HepG2 (cell line): ENCODE data around the gene TNS4. TPM values are rescaled to one million over a fixed set of nuclear protein-coding genes. Genes with fewer than 3 reads are reported as not detected.
A peak's percentile ranks its signal among the peaks of the same experiment; 100 is the strongest.

ENCODE experiments used
- AGO2 ChIP-seq: fragments of 200-400 bp; formaldehyde crosslinking; optimal IDR thresholded peaks from 2 replicates; pipeline ENCODE3; 2017; ENCODE audit warnings: mild to moderate bottlenecking, low read depth, low read length, moderate library complexity
- HNF1B ChIP-seq: sonication (generic); formaldehyde crosslinking; IDR thresholded peaks from 2 replicates; pipeline ENCODE4 v1.5.1; 2020; ENCODE audit warnings: mild to moderate bottlenecking, moderate library complexity, missing genetic modification reagents
- STAG1 ChIP-seq: sonication (generic); formaldehyde crosslinking; IDR thresholded peaks from 2 replicates; pipeline ENCODE4 v1.4.0; 2020; ENCODE audit warnings: missing genetic modification reagents
- THAP11 ChIP-seq: IDR thresholded peaks from 2 replicates; pipeline ENCODE4 v1.6.1; 2016; ENCODE audit warnings: missing biosample characterization, missing genetic modification reagents
- ZNF329 ChIP-seq: sonication (generic); formaldehyde crosslinking; IDR thresholded peaks from 2 replicates; pipeline ENCODE4 v1.9.0; 2021; ENCODE audit warnings: low read depth, mild to moderate bottlenecking, missing genetic modification reagents
- ZNF451 ChIP-seq: sonication (generic); formaldehyde crosslinking; IDR thresholded peaks from 2 replicates; pipeline ENCODE4 v1.5.0; 2020; ENCODE audit warnings: mild to moderate bottlenecking, missing genetic modification reagents
- ZNF510 ChIP-seq: sonication (generic); formaldehyde crosslinking; IDR thresholded peaks from 2 replicates; pipeline ENCODE4 v1.4.0; 2020; ENCODE audit warnings: low read depth, mild to moderate bottlenecking, missing genetic modification reagents
- ZNF629 ChIP-seq: sonication (generic); formaldehyde crosslinking; conservative IDR thresholded peaks from 2 replicates; pipeline ENCODE4 v1.5.0; 2020; ENCODE audit warnings: missing genetic modification reagents
- ZNF674 ChIP-seq: sonication (generic); formaldehyde crosslinking; IDR thresholded peaks from 2 replicates; pipeline ENCODE4 v1.5.0; 2020; ENCODE audit warnings: low read depth, mild to moderate bottlenecking, missing genetic modification reagents
- polyA plus RNA-seq, 8 experiments: library from polyadenylated mRNA; depleted of rRNA in 3 of 8; stranded (reverse) in 7 of 8; unstranded in 1 of 8; fragments of >200 nt; fragmentation: Illumina TruSeq in 4 of 8; extraction: Trizol in 4 of 8; gene quantifications; 2 replicates each; pipeline versions ENCODE4 v1.2.1 to v1.2.3, GENCODE V29; 2011 to 2016; ENCODE audit warnings: low read depth in 4 of 8, missing spikeins in 1 of 8, mixed read lengths in 1 of 8; ENCODE audit not compliant: insufficient read depth in 1 of 8
- total RNA-seq, 5 experiments: library from RNA; depleted of rRNA; stranded (reverse); fragments of >200 nt; fragmentation: Illumina TruSeq; extraction: Trizol; gene quantifications; 2 replicates each; pipeline ENCODE4 v1.2.3, GENCODE V29; 2016; ENCODE audit warnings: low read depth in 1 of 5
- TF ChIP-seq, protein P1 (sequence below), 2 experiments: fragments of 450-650 bp in 1 of 2; sonication (generic) in 1 of 2; formaldehyde crosslinking in 1 of 2; IDR thresholded peaks; 2 replicates each; pipeline versions ENCODE4 v1.6.1 to v1.8.0; 2016 to 2022; ENCODE audit warnings: antibody characterized with exemption in 1 of 2, mild to moderate bottlenecking in 1 of 2, missing genetic modification reagents in 1 of 2
- TF ChIP-seq, protein P2 (sequence below): sonication (generic); formaldehyde crosslinking; IDR thresholded peaks from 2 replicates; pipeline ENCODE4 v1.4.0; 2020; ENCODE audit warnings: missing genetic modification reagents
- TF ChIP-seq, protein P3 (sequence below): sonication (generic); formaldehyde crosslinking; IDR thresholded peaks from 2 replicates; pipeline ENCODE4 v1.4.0; 2020; ENCODE audit warnings: missing genetic modification reagents

TNS4 gene
- total and polyA plus RNA-seq, 2 of the 13 experiments (the other 11 are each of a cell fraction or from before 2014, with no cell fraction given): 0.58 to 2.1 TPM

DNA sequence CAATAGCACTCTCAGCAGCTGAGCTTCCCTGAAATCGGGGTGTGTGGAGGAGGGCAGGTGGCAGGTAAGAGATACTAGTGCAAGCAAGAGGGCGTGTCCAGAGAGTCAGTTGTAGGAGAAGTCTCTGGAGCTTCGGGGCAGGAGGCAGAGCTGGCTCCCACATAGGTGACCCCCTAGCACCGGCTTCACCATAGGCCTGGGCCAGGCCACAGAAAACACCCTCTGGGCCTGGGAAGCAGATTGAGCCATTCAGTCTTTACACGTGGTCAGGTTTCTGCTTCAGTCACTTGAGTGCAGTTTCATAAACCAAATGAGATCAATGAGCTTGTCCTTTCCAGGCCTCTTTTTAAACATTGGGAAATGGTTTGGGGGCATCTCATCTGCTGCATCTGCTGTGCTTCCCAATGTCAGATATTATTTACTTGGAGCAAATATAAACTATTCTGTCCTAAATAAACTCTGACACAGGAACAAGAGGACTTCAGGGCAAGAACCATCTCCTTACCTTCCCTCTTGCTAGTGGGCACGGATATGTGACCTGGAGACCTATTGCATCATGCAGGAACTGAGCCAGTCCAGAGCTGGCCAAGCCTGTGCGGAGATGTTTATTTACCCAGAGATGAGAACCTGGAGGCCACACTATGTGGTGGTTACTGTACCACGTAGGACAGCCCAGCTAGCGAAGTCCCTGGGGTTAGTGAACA lies 47.7 kb upstream of the TNS4 start (continued):
- TF ChIP-seq, protein P1, sequence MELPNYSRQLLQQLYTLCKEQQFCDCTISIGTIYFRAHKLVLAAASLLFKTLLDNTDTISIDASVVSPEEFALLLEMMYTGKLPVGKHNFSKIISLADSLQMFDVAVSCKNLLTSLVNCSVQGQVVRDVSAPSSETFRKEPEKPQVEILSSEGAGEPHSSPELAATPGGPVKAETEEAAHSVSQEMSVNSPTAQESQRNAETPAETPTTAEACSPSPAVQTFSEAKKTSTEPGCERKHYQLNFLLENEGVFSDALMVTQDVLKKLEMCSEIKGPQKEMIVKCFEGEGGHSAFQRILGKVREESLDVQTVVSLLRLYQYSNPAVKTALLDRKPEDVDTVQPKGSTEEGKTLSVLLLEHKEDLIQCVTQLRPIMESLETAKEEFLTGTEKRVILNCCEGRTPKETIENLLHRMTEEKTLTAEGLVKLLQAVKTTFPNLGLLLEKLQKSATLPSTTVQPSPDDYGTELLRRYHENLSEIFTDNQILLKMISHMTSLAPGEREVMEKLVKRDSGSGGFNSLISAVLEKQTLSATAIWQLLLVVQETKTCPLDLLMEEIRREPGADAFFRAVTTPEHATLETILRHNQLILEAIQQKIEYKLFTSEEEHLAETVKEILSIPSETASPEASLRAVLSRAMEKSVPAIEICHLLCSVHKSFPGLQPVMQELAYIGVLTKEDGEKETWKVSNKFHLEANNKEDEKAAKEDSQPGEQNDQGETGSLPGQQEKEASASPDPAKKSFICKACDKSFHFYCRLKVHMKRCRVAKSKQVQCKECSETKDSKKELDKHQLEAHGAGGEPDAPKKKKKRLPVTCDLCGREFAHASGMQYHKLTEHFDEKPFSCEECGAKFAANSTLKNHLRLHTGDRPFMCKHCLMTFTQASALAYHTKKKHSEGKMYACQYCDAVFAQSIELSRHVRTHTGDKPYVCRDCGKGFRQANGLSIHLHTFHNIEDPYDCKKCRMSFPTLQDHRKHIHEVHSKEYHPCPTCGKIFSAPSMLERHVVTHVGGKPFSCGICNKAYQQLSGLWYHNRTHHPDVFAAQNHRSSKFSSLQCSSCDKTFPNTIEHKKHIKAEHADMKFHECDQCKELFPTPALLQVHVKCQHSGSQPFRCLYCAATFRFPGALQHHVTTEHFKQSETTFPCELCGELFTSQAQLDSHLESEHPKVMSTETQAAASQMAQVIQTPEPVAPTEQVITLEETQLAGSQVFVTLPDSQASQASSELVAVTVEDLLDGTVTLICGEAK (IDR thresholded peaks at IDR 0.05): no peak
- TF ChIP-seq, protein P1 (CRISPR knock-in tag; IDR thresholded peaks at IDR 0.05): peak; percentile 86
- TF ChIP-seq ZNF451 (CRISPR knock-in tag) (peak; percentile 38; the same call in 1 of the 2 replicates), ZNF629 (peak; percentile 87), AGO2 (no peak), ZNF510 (CRISPR knock-in tag) (no peak; the same call in 1 of the 2 replicates), ZNF674 (CRISPR knock-in tag) (0 out of 2 replicates have a peak, but pooled peaks have one; percentile 55), STAG1 (CRISPR knock-in tag) (no peak), THAP11 (peak; percentile 88), HNF1B (peak; percentile 51; the same call in 1 of the 2 replicates), ZNF329 (peak; percentile 78; the same call in 1 of the 2 replicates)
- TF ChIP-seq, protein P2, sequence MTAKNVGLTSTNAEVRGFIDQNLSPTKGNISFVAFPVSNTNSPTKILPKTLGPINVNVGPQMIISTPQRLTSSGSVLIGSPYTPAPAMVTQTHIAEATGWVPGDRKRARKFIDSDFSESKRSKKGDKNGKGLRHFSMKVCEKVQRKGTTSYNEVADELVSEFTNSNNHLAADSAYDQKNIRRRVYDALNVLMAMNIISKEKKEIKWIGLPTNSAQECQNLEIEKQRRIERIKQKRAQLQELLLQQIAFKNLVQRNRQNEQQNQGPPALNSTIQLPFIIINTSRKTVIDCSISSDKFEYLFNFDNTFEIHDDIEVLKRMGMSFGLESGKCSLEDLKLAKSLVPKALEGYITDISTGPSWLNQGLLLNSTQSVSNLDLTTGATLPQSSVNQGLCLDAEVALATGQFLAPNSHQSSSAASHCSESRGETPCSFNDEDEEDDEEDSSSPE (CRISPR knock-in tag): 0 out of 2 replicates have a peak, but pooled peaks have one; percentile 56
- TF ChIP-seq, protein P3, sequence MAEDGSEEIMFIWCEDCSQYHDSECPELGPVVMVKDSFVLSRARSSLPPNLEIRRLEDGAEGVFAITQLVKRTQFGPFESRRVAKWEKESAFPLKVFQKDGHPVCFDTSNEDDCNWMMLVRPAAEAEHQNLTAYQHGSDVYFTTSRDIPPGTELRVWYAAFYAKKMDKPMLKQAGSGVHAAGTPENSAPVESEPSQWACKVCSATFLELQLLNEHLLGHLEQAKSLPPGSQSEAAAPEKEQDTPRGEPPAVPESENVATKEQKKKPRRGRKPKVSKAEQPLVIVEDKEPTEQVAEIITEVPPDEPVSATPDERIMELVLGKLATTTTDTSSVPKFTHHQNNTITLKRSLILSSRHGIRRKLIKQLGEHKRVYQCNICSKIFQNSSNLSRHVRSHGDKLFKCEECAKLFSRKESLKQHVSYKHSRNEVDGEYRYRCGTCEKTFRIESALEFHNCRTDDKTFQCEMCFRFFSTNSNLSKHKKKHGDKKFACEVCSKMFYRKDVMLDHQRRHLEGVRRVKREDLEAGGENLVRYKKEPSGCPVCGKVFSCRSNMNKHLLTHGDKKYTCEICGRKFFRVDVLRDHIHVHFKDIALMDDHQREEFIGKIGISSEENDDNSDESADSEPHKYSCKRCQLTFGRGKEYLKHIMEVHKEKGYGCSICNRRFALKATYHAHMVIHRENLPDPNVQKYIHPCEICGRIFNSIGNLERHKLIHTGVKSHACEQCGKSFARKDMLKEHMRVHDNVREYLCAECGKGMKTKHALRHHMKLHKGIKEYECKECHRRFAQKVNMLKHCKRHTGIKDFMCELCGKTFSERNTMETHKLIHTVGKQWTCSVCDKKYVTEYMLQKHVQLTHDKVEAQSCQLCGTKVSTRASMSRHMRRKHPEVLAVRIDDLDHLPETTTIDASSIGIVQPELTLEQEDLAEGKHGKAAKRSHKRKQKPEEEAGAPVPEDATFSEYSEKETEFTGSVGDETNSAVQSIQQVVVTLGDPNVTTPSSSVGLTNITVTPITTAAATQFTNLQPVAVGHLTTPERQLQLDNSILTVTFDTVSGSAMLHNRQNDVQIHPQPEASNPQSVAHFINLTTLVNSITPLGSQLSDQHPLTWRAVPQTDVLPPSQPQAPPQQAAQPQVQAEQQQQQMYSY (CRISPR knock-in tag): peak; percentile 44; the same call in 1 of the 2 replicates
